Mesenchymal stem cell (in vitro differentiated cells and primary cell): ENCODE data around the gene CNOT3.

ENCODE experiments used
- DNase-seq: peaks from one replicate; pipeline ENCODE4 v3.0.0-alpha.2; 2013
- H2AFZ ChIP-seq: one replicate; pipeline ENCODE4 v1.6.1; 2013; ENCODE audit warnings: low read depth, mild to moderate bottlenecking, control low read depth, inconsistent platforms, low read length, moderate library complexity
- H2AK5ac ChIP-seq: 2 replicates; pipeline ENCODE4 v1.6.1; 2013; ENCODE audit warnings: low read length, moderate library complexity, mild to moderate bottlenecking, inconsistent platforms; ENCODE audit not compliant: severe bottlenecking
- H2BK120ac ChIP-seq: one replicate; pipeline ENCODE4 v1.6.1; 2013; ENCODE audit warnings: low read depth, mild to moderate bottlenecking, inconsistent platforms, low read length, moderate library complexity
- H2BK12ac ChIP-seq, 2 experiments: one replicate each; pipeline ENCODE4 v1.6.1; 2013; ENCODE audit warnings: inconsistent platforms in 2 of 2, low read length in 2 of 2, mild to moderate bottlenecking in 2 of 2, moderate library complexity in 2 of 2, control low read depth in 1 of 2
- H2BK15ac ChIP-seq: one replicate; pipeline ENCODE4 v1.6.1; 2013; ENCODE audit warnings: mild to moderate bottlenecking, low read depth, inconsistent platforms; ENCODE audit not compliant: poor library complexity, severe bottlenecking
- H2BK5ac ChIP-seq: 2 replicates; pipeline ENCODE4 v1.6.1; 2013; ENCODE audit warnings: low read depth, mild to moderate bottlenecking, low read length, control low read depth, inconsistent platforms; ENCODE audit not compliant: poor library complexity, severe bottlenecking
- H3K14ac ChIP-seq, 2 experiments: one replicate each; pipeline ENCODE4 v1.6.1; 2013; ENCODE audit warnings: inconsistent platforms in 2 of 2, low read length in 2 of 2, control low read depth in 1 of 2, mild to moderate bottlenecking in 1 of 2, moderate library complexity in 1 of 2
- H3K18ac ChIP-seq, 2 experiments: one replicate each; pipeline ENCODE4 v1.6.1; 2013; ENCODE audit warnings: inconsistent platforms in 2 of 2, low read length in 2 of 2, control low read depth in 1 of 2, low read depth in 1 of 2, mild to moderate bottlenecking in 1 of 2
- H3K23ac ChIP-seq, 2 experiments: one replicate each; pipeline ENCODE4 v1.6.1; 2013; ENCODE audit warnings: inconsistent platforms in 2 of 2, low read length in 2 of 2, mild to moderate bottlenecking in 2 of 2, moderate library complexity in 2 of 2, control low read depth in 1 of 2
- H3K27ac ChIP-seq: 2 replicates; pipeline ENCODE4 v1.5.1; 2013; ENCODE audit warnings: mild to moderate bottlenecking, moderate library complexity, low read length, control low read depth, inconsistent platforms; ENCODE audit not compliant: poor library complexity, severe bottlenecking
- H3K27me3 ChIP-seq, 2 experiments: 2 replicates each; pipeline versions ENCODE4 v1.6.1 to v1.7.0; 2013; ENCODE audit warnings: low read length in 2 of 2, mild to moderate bottlenecking in 2 of 2, moderate library complexity in 2 of 2, control low read depth in 1 of 2, inconsistent platforms in 1 of 2; ENCODE audit not compliant: control insufficient read depth in 1 of 2, insufficient read depth in 1 of 2
- H3K36me3 ChIP-seq, 2 experiments: 2 replicates each; pipeline versions ENCODE4 v1.6.1 to v1.7.0; 2013; ENCODE audit warnings: low read length in 2 of 2, control low read depth in 1 of 2, inconsistent platforms in 1 of 2, low read depth in 1 of 2, mild to moderate bottlenecking in 1 of 2; ENCODE audit not compliant: insufficient read depth in 2 of 2, control insufficient read depth in 1 of 2
- H3K4ac ChIP-seq, 2 experiments: one replicate each; pipeline ENCODE4 v1.6.1; 2013; ENCODE audit warnings: inconsistent platforms in 2 of 2, low read length in 2 of 2, mild to moderate bottlenecking in 2 of 2, moderate library complexity in 2 of 2, control low read depth in 1 of 2, low read depth in 1 of 2
- H3K4me1 ChIP-seq: 2 replicates; pipeline ENCODE4 v1.6.1; 2013; ENCODE audit warnings: low read depth, low read length, control low read depth; ENCODE audit not compliant: control insufficient read depth, insufficient read depth
- H3K4me2 ChIP-seq: 2 replicates; pipeline ENCODE4 v1.6.1; 2013; ENCODE audit warnings: low read length, mild to moderate bottlenecking, inconsistent platforms; ENCODE audit not compliant: poor library complexity, severe bottlenecking
- H3K4me3 ChIP-seq, 2 experiments: 2 replicates each; pipeline versions ENCODE4 v1.5.1 to v1.7.0; 2013; ENCODE audit warnings: low read length in 2 of 2, mild to moderate bottlenecking in 2 of 2, control low read depth in 1 of 2, low read depth in 1 of 2; ENCODE audit not compliant: insufficient read depth in 1 of 2
- H3K79me1 ChIP-seq: replicated peaks from 2 replicates; pipeline ENCODE4 v1.6.1; 2013; ENCODE audit warnings: mild to moderate bottlenecking, control low read depth, low read length, inconsistent platforms; ENCODE audit not compliant: poor library complexity, severe bottlenecking
- H3K9ac ChIP-seq: 2 replicates; pipeline ENCODE4 v1.7.0; 2013; ENCODE audit warnings: mild to moderate bottlenecking, low read length, moderate library complexity
- H3K9me3 ChIP-seq: 2 replicates; pipeline ENCODE4 v1.7.0; 2013; ENCODE audit warnings: mild to moderate bottlenecking, low read length; ENCODE audit not compliant: control insufficient read depth
- H4K8ac ChIP-seq: one replicate; pipeline ENCODE4 v1.6.1; 2013; ENCODE audit warnings: inconsistent platforms, mild to moderate bottlenecking, low read length, moderate library complexity
- H4K91ac ChIP-seq: one replicate; pipeline ENCODE4 v1.6.1; 2013; ENCODE audit warnings: mild to moderate bottlenecking, low read length, inconsistent platforms
- WGBS: methylation state at CpG from one replicate; pipeline ENCODE4 v1.1.7; 2013; ENCODE audit warnings: mixed read lengths; 5-methylcytosine and 5-hydroxymethylcytosine counted together

CNOT3 gene

DNA sequence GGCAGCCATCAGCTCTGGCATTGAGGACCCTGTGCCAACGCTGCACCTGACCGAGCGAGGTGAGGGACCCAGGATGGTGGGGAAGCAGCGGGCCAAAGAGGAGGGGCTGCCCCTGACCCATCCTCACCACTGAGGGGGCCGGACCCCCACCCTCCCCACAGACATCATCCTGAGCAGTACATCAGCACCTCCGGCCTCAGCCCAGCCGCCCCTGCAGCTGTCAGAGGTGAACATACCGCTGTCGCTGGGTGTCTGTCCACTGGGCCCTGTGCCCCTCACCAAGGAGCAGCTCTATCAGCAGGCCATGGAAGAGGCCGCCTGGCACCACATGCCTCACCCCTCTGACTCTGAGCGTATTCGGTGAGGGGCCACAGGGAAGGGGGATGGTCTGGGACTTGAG lies 14.7 kb downstream of the CNOT3 start:
- H3K27me3 ChIP-seq: no peaks in the 10 kb centered on the region

DNA sequence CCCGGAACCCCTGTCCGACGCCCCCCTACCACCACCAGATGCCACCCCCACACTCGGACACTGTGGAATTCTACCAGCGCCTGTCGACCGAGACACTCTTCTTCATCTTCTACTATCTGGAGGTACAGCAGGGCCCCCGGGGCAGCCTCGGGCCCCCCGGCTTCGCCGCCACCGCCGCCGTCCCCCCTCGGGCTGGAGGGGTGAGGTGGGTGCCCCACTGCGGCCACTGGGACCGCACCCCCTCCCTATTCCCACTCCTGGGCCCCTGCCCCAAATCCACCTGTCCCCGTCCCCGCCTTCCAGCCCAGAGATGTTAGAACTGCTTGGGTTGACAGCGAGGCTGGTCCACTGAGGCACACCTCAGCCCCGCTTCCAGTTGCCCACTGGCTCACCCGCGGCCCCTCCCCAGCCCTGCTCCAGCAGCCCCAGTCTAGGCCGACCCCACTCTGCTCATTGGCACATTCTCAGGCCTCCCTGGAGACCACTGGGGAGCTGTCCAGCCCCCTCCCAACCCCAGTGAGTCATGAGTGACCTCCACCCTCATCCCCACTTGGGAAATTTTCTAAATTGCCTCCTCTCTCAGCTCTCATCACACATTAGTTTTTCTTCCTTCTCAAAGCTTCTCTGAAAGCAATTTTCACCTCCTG lies 15.4 kb downstream of the CNOT3 start:
- peak overlapping the region; percentile 57 for H3K9ac ChIP-seq

More for the DNA sequence above, 14.7 kb downstream of the CNOT3 start:
- Histone ChIP-seq H2AK5ac (no peak overlapping the region), H2BK120ac (no peak overlapping the region), H3K4me2 (no peak overlapping the region), H4K91ac (no peak overlapping the region), H4K8ac (no peak overlapping the region), H3K9me3 (no peaks in the 10 kb centered on the region), H3K23ac (no peak overlapping the region), H2BK15ac (no peak overlapping the region), H3K4me1 (peaks cover 2% of the 10 kb centered on the region), H3K79me1 (peaks cover 44% of the 10 kb centered on the region), H3K36me3 (peaks cover 88 to 94% of the 10 kb centered on the region in 2 experiments), H3K18ac (no peak overlapping the region), H3K14ac (no peak overlapping the region), H3K4ac (no peak overlapping the region), H3K27ac (no peak overlapping the region), H2BK5ac (no peak overlapping the region), H3K9ac (no peak overlapping the region), H2AFZ (no peak overlapping the region), H3K4me3 (no peak overlapping the region), H2BK12ac (no peak overlapping the region)
- 97% methylated on average over 12 of the region's 12 CpGs for WGBS
- DNase-seq: no peak

DNA sequence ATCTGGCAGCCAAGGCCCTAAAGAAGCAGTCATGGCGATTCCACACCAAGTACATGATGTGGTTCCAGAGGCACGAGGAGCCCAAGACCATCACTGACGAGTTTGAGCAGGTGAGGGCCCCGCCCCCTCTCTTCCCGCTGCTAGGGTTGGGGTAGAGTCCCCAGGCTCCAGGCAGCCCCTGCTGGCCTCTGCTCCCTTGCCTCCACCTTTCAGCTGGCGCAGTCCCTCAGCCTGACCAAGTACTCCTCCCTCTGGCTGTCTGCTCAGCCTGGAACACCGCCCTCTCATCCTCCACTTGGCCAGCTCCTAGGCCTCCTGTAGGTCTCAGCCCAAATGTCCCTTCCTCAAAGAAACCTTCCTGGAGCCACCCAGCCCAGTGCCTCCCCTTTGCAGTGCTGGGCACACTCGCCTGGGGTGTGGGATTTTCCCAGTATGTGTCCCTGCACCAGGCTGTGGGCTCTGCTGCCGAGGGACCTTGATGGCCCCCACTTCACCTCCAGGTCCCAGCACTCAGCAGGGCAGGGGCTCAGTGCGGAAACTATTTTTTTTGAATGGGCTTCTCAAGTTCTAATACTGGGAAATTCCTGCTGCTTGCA lies 16.3 kb downstream of the CNOT3 start:
- Histone ChIP-seq H3K4me1 (peaks cover 9% of the 10 kb centered on the region), H4K91ac (no peak overlapping the region), H2BK15ac (no peak overlapping the region), H3K27me3 (no peaks in the 10 kb centered on the region), H3K9ac (peak overlapping the region; percentile 57), H2AFZ (no peak overlapping the region), H2BK120ac (no peak overlapping the region), H2BK12ac (no peak overlapping the region), H3K27ac (no peak overlapping the region), H3K4me2 (no peak overlapping the region), H3K23ac (no peak overlapping the region), H3K4me3 (peak overlapping the region in 1 of 2 experiments; percentile 44), H3K4ac (no peak overlapping the region), H3K36me3 (peaks cover 87 to 90% of the 10 kb centered on the region in 2 experiments), H2AK5ac (no peak overlapping the region), H3K14ac (no peak overlapping the region), H3K18ac (no peak overlapping the region), H3K9me3 (no peaks in the 10 kb centered on the region), H3K79me1 (peaks cover 51% of the 10 kb centered on the region), H4K8ac (peak overlapping the region; percentile 19), H2BK5ac (no peak overlapping the region)
- WGBS: 96% methylated on average over 9 of the region's 10 CpGs
- DNase-seq: no peak

More for the DNA sequence above, 15.4 kb downstream of the CNOT3 start:
- Histone ChIP-seq H3K4ac (no peak overlapping the region), H3K36me3 (peaks cover 88 to 94% of the 10 kb centered on the region in 2 experiments), H3K9me3 (no peaks in the 10 kb centered on the region), H2BK120ac (no peak overlapping the region), H3K27ac (no peak overlapping the region), H2BK12ac (peak overlapping the region in 1 of 2 experiments; percentile 25), H3K27me3 (no peaks in the 10 kb centered on the region), H3K14ac (no peak overlapping the region), H2AFZ (no peak overlapping the region), H2AK5ac (no peak overlapping the region), H3K4me3 (peak overlapping the region in 1 of 2 experiments; percentile 44), H3K23ac (no peak overlapping the region), H4K8ac (no peak overlapping the region), H3K79me1 (peaks cover 44% of the 10 kb centered on the region), H4K91ac (no peak overlapping the region), H2BK5ac (no peak overlapping the region), H3K4me1 (peaks cover 2% of the 10 kb centered on the region), H3K4me2 (no peak overlapping the region), H2BK15ac (peak overlapping the region; percentile 12), H3K18ac (no peak overlapping the region)
- 94% methylated on average over 23 of the region's 25 CpGs for WGBS
- DNase-seq: no peak

DNA sequence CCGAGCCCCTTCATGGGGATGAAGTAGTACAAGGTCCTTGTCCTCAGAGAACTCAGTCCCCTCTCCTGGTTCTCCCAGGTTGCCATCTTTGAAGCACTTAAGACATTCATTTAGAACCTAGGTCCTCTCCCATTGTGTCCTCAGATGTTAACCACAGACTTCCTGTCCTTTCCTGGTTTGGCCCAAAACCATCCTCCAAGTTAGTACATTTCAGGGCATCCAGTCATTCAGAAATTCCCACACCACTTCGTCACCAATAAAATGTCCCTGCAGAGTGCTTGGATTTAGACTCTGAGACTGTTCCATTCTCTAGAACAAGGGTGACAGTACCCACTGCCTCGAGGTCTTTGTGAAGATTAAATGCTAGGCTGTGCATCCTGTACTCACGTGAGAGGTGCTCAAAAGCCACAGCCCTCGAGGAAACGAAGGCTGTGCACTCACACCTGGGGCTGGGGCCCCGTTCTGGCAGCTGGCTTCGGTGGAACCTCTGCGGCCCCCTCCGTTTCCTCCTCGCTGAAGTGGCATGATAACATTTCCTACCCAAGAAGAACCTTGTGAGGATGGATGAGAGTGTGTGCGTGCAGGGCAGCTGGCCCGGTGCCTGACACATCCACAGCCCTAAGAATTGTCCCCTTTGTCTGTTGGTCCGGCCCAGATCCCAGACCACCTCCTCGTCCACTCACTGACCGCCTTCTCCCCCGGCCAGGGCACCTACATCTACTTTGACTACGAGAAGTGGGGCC lies 17.2 kb downstream of the CNOT3 start:
- WGBS: 96% methylated on average over 18 of the region's 18 CpGs
- H3K4me2 ChIP-seq: no peak overlapping the region
- H2BK120ac ChIP-seq: no peak overlapping the region
- peaks cover 78 to 80% of the 10 kb centered on the region in 2 experiments for H3K36me3 ChIP-seq
- H3K79me1 ChIP-seq: peaks cover 46% of the 10 kb centered on the region
- no peaks in the 10 kb centered on the region for H3K27me3 ChIP-seq
- no peaks in the 10 kb centered on the region for H3K9me3 ChIP-seq
- H3K4me3 ChIP-seq: no peak overlapping the region
- no peak overlapping the region for H2BK5ac ChIP-seq
- H3K23ac ChIP-seq: no peak overlapping the region
- no peak overlapping the region for H3K4ac ChIP-seq
- H4K8ac ChIP-seq: no peak overlapping the region
- H2AFZ ChIP-seq: no peak overlapping the region
- H3K9ac ChIP-seq: peak overlapping the region; percentile 57
- no peak overlapping the region for H2BK12ac ChIP-seq
- no peak overlapping the region for H3K18ac ChIP-seq
- DNase-seq: no peak
- no peak overlapping the region for H3K14ac ChIP-seq
- H4K91ac ChIP-seq: no peak overlapping the region
- H2BK15ac ChIP-seq: no peak overlapping the region
- H3K27ac ChIP-seq: no peak overlapping the region
- no peak overlapping the region for H2AK5ac ChIP-seq
- H3K4me1 ChIP-seq: peaks cover 11% of the 10 kb centered on the region
